Omental fat pad (tissue), 4 donors: ENCODE measurements around the gene FAM236B. TPM values are rescaled to one million over a fixed set of nuclear protein-coding genes. Genes with fewer than 3 reads are reported as not detected.

Experiments
- small RNA-seq: library from RNA; depleted of rRNA; stranded (forward); fragments of <200 nt; gene quantifications from one replicate; pipeline ENCODE3, GENCODE V24; 2016
- total RNA-seq, 4 donors: library from RNA; depleted of rRNA; stranded (reverse); fragments of >200 nt; gene quantifications; one replicate each; pipeline ENCODE4 v1.1.0, GENCODE V29; 2016

Gene FAM236B
- total RNA-seq, 4 donors from 2014 or later: not detected

Small RNA genes within 50 kb of the gene (small RNA-seq; reads per million reads assigned to genes)
- gene RNU1-112P: not detected

Other genes starting within 250 kb of the FAM236B start
- gene HDAC8, start 209.8 kb downstream of the FAM236B start, total RNA-seq: 10 to 100 TPM; 24.9 to 41.3 (median 30.5) TPM
- gene PHKA1, start 68.4 kb downstream of the FAM236B start, total RNA-seq: 1 to 10 TPM; 4.6 to 9.3 (median 6.0) TPM
- gene DMRTC1B, start 5.8 kb downstream of the FAM236B start, total RNA-seq: not detected
- not detected for gene FAM236D, start 25.6 kb upstream of the FAM236B start, total RNA-seq
- not detected for gene FAM236C, start 130.0 kb upstream of the FAM236B start, total RNA-seq
- not detected for gene FAM236A, start 155.5 kb upstream of the FAM236B start, total RNA-seq
- not detected for gene DMRTC1, start 161.2 kb upstream of the FAM236B start, total RNA-seq
- gene PABPC1L2B, start 220.3 kb upstream of the FAM236B start, total RNA-seq: not detected